WTC11 (cell line): Measurements from ENCODE around the gene GRM7. TPM values are rescaled to one million over a fixed set of nuclear protein-coding genes. Genes with fewer than 3 reads are reported as not detected.

Source experiments
- ATAC-seq: fragments of 200-7000 bp; cut with Tn5 transposase; 2 replicates; pipeline ENCODE4 v1.10.0; 2021; ENCODE audit warnings: mild to moderate bottlenecking, moderate library complexity
- CTCF ChIA-PET: fragments of 300-600 bp; sonication (Branson Sonifier 250); formaldehyde crosslinking; loops from one replicate; lab custom pipeline; 2021; ENCODE audit warnings: antibody characterized with exemption; lab: Charles Lee
- POLR2A ChIA-PET: fragments of 350-600 bp; sonication (Branson Sonifier 250); formaldehyde crosslinking; loops from one replicate; lab custom pipeline; 2021; ENCODE audit warnings: antibody characterized with exemption; lab: Charles Lee
- DNase-seq: peaks from one replicate; pipeline ENCODE4 v3.0.0; 2021; ENCODE audit warnings: low spot score
- H3K27ac Mint-ChIP-seq: 2 replicates; pipeline ENCODE4 v1.8.0; 2021; ENCODE audit warnings: mixed read lengths
- H3K27me3 Mint-ChIP-seq: 2 replicates; pipeline ENCODE4 v1.8.0; 2021; ENCODE audit warnings: low read depth, mild to moderate bottlenecking, moderate library complexity, mixed read lengths
- H3K36me3 Mint-ChIP-seq: 2 replicates; pipeline ENCODE4 v1.8.0; 2021; ENCODE audit warnings: mixed read lengths
- H3K4me1 Mint-ChIP-seq: 2 replicates; pipeline ENCODE4 v1.8.0; 2022; ENCODE audit warnings: mixed read lengths
- H3K4me3 Mint-ChIP-seq: 2 replicates; pipeline ENCODE4 v1.8.0; 2021; ENCODE audit warnings: mild to moderate bottlenecking, moderate library complexity, mixed read lengths
- H3K9me3 Mint-ChIP-seq: 2 replicates; pipeline ENCODE4 v1.8.0; 2021; ENCODE audit warnings: mixed read lengths
- EMX1 ChIP-seq: fragments of 250-450 bp; sonication (Bioruptor Pico); IDR thresholded peaks from 2 replicates; pipeline ENCODE4 v1.8.0; 2021; ENCODE audit warnings: mild to moderate bottlenecking
- FOXK1 ChIP-seq: sonication (generic); formaldehyde crosslinking; IDR thresholded peaks from 2 replicates; pipeline ENCODE4 v1.8.0; 2022; ENCODE audit warnings: mild to moderate bottlenecking, moderate library complexity, missing genetic modification reagents
- FOXP1 ChIP-seq: sonication (generic); formaldehyde crosslinking; IDR thresholded peaks from 2 replicates; pipeline ENCODE4 v1.8.0; 2022; ENCODE audit warnings: missing genetic modification reagents, mild to moderate bottlenecking, moderate library complexity, borderline replicate concordance
- JAZF1 ChIP-seq: fragments of 250-450 bp; sonication (Bioruptor Pico); IDR thresholded peaks from 2 replicates; pipeline ENCODE4 v1.9.0; 2021; ENCODE audit warnings: moderate library complexity, mild to moderate bottlenecking, inconsistent platforms
- NFATC4 ChIP-seq: fragments of 250-450 bp; sonication (Bioruptor Pico); IDR thresholded peaks from 2 replicates; pipeline ENCODE4 v1.9.0; 2021; ENCODE audit warnings: mild to moderate bottlenecking
- NFYB ChIP-seq: sonication (generic); formaldehyde crosslinking; conservative IDR thresholded peaks from 2 replicates; pipeline ENCODE4 v1.8.0; 2022; ENCODE audit warnings: low read depth, missing genetic modification reagents
- NR3C1 ChIP-seq: sonication (generic); formaldehyde crosslinking; conservative IDR thresholded peaks from 2 replicates; pipeline ENCODE4 v1.8.1; 2023; ENCODE audit warnings: low read depth, mild to moderate bottlenecking, missing genetic modification reagents
- RELA ChIP-seq: sonication (generic); formaldehyde crosslinking; IDR thresholded peaks from 2 replicates; pipeline ENCODE4 v1.8.1; 2022; ENCODE audit warnings: missing genetic modification reagents, mild to moderate bottlenecking, borderline replicate concordance
- TCF7 ChIP-seq: sonication (generic); formaldehyde crosslinking; IDR thresholded peaks from 2 replicates; pipeline ENCODE4 v1.8.0; 2022; ENCODE audit warnings: mild to moderate bottlenecking, low read depth, missing genetic modification reagents, moderate library complexity
- ZBTB21 ChIP-seq: sonication (generic); formaldehyde crosslinking; IDR thresholded peaks from 2 replicates; pipeline ENCODE4 v1.8.1; 2023; ENCODE audit warnings: mild to moderate bottlenecking, missing genetic modification reagents, borderline replicate concordance
- ZNF121 ChIP-seq: sonication (generic); formaldehyde crosslinking; IDR thresholded peaks from 2 replicates; pipeline ENCODE4 v1.8.0; 2023; ENCODE audit warnings: missing genetic modification reagents
- ZNF263 ChIP-seq: sonication (generic); formaldehyde crosslinking; IDR thresholded peaks from 2 replicates; pipeline ENCODE4 v1.8.1; 2022; ENCODE audit warnings: low read depth, mild to moderate bottlenecking, moderate library complexity, missing genetic modification reagents
- ZNF317 ChIP-seq: sonication (generic); formaldehyde crosslinking; IDR thresholded peaks from 2 replicates; pipeline ENCODE4 v1.8.1; 2023; ENCODE audit warnings: low read depth, mild to moderate bottlenecking, moderate library complexity, missing genetic modification reagents, borderline replicate concordance
- total RNA-seq: library from RNA; stranded (reverse); gene quantifications from 3 replicates; pipeline ENCODE4 v1.2.3, GENCODE V29; 2021
- TF ChIP-seq, protein P1 (sequence below): sonication (generic); formaldehyde crosslinking; conservative IDR thresholded peaks from 2 replicates; pipeline ENCODE4 v1.8.1; 2023; ENCODE audit warnings: mild to moderate bottlenecking, low read depth, missing genetic modification reagents, moderate library complexity
- TF ChIP-seq, protein P2 (sequence below): sonication (generic); formaldehyde crosslinking; IDR thresholded peaks from 2 replicates; pipeline ENCODE4 v1.8.0; 2023; ENCODE audit warnings: missing genetic modification reagents
- TF ChIP-seq, protein P3 (sequence below): sonication (generic); formaldehyde crosslinking; IDR thresholded peaks from 2 replicates; pipeline ENCODE4 v1.8.0; 2022; ENCODE audit warnings: mild to moderate bottlenecking, missing genetic modification reagents
- TF ChIP-seq, protein P4 (sequence below): sonication (generic); formaldehyde crosslinking; IDR thresholded peaks from 2 replicates; pipeline ENCODE4 v1.8.0; 2023; ENCODE audit warnings: mild to moderate bottlenecking, missing genetic modification reagents

Gene GRM7
- total RNA-seq, 1 experiment from 2014 or later, result 0.42 TPM

DNA sequence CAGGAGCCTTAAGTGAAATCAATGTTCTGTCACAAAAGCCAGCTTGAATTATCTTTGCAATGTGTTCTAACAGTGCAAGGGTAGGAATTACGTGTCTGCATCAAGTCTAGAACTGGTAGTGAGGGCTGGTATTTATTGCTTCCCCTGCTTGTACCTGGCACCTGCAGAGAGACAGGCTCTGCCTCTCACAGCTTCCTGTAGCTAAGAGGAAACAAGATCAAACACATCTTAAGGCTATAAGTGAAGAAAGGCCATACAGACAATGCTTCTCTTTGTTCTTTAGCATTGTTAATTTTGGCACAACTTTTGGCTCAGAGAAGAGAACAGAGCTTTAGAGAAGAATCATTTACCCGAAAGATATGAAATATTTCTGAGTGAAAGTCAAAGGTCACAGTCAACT lies 479.9 kb downstream of the GRM7 start:
- DNase-seq (no peak), ATAC-seq (peak; percentile 43; the same call in 1 of the 2 replicates)
- ChIA-PET CTCF (no interaction called here), POLR2A (no interaction called here)
- H3K9me3 Mint-ChIP-seq, result peaks cover 20% of the 10 kb centered on the region
- H3K4me1 Mint-ChIP-seq, result peaks cover 8% of the 10 kb centered on the region; the same call in 1 of the 2 replicates
- no peak overlapping the region for H3K27ac Mint-ChIP-seq
- H3K27me3 Mint-ChIP-seq, result no peaks in the 10 kb centered on the region
- peaks cover 7% of the 10 kb centered on the region for H3K36me3 Mint-ChIP-seq
- TF ChIP-seq NR3C1 (CRISPR knock-in tag), result no peak
- TF ChIP-seq FOXP1 (CRISPR knock-in tag), result no peak
- TF ChIP-seq NFYB (CRISPR knock-in tag), result no peak
- TF ChIP-seq, protein P1, sequence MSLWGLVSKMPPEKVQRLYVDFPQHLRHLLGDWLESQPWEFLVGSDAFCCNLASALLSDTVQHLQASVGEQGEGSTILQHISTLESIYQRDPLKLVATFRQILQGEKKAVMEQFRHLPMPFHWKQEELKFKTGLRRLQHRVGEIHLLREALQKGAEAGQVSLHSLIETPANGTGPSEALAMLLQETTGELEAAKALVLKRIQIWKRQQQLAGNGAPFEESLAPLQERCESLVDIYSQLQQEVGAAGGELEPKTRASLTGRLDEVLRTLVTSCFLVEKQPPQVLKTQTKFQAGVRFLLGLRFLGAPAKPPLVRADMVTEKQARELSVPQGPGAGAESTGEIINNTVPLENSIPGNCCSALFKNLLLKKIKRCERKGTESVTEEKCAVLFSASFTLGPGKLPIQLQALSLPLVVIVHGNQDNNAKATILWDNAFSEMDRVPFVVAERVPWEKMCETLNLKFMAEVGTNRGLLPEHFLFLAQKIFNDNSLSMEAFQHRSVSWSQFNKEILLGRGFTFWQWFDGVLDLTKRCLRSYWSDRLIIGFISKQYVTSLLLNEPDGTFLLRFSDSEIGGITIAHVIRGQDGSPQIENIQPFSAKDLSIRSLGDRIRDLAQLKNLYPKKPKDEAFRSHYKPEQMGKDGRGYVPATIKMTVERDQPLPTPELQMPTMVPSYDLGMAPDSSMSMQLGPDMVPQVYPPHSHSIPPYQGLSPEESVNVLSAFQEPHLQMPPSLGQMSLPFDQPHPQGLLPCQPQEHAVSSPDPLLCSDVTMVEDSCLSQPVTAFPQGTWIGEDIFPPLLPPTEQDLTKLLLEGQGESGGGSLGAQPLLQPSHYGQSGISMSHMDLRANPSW (CRISPR knock-in tag), result no peak
- no peak for TF ChIP-seq ZNF317
- no peak for TF ChIP-seq TCF7
- no peak for TF ChIP-seq JAZF1
- TF ChIP-seq, protein P2, sequence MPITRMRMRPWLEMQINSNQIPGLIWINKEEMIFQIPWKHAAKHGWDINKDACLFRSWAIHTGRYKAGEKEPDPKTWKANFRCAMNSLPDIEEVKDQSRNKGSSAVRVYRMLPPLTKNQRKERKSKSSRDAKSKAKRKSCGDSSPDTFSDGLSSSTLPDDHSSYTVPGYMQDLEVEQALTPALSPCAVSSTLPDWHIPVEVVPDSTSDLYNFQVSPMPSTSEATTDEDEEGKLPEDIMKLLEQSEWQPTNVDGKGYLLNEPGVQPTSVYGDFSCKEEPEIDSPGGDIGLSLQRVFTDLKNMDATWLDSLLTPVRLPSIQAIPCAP, result no peak
- TF ChIP-seq NFATC4 (CRISPR knock-in tag), result no peak
- TF ChIP-seq ZNF121 (CRISPR knock-in tag), result no peak
- no peak for TF ChIP-seq FOXK1 (CRISPR knock-in tag)
- TF ChIP-seq, protein P3, sequence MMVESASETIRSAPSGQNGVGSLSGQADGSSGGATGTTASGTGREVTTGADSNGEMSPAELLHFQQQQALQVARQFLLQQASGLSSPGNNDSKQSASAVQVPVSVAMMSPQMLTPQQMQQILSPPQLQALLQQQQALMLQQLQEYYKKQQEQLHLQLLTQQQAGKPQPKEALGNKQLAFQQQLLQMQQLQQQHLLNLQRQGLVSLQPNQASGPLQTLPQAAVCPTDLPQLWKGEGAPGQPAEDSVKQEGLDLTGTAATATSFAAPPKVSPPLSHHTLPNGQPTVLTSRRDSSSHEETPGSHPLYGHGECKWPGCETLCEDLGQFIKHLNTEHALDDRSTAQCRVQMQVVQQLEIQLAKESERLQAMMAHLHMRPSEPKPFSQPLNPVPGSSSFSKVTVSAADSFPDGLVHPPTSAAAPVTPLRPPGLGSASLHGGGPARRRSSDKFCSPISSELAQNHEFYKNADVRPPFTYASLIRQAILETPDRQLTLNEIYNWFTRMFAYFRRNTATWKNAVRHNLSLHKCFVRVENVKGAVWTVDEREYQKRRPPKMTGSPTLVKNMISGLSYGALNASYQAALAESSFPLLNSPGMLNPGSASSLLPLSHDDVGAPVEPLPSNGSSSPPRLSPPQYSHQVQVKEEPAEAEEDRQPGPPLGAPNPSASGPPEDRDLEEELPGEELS, result no peak
- TF ChIP-seq RELA (CRISPR knock-in tag), result no peak
- no peak for TF ChIP-seq EMX1
- no peak for TF ChIP-seq ZBTB21
- no peak overlapping the region for H3K4me3 Mint-ChIP-seq

DNA sequence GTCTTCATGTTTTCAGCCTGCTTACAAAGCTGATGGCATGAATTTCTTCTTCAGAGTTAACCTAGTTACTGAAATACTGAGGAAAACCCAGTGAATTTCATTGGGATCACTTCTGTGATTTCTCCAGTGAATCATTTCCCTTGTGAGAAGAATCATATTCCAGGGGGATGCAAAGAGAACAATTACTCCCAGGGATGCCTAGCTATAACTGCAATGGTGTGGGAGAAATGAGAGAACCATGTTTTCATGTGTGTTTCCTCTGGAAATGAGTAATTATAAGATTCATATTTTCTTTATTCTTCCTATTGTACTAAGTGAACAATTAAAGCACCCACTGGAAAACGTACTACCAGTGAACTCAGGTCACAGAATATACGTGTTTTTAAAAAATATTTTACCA lies 485.4 kb downstream of the GRM7 start:
- H3K27me3 Mint-ChIP-seq, result no peaks in the 10 kb centered on the region
- TF ChIP-seq ZNF263 (no peak), JAZF1 (no peak)
- TF ChIP-seq, protein P4, sequence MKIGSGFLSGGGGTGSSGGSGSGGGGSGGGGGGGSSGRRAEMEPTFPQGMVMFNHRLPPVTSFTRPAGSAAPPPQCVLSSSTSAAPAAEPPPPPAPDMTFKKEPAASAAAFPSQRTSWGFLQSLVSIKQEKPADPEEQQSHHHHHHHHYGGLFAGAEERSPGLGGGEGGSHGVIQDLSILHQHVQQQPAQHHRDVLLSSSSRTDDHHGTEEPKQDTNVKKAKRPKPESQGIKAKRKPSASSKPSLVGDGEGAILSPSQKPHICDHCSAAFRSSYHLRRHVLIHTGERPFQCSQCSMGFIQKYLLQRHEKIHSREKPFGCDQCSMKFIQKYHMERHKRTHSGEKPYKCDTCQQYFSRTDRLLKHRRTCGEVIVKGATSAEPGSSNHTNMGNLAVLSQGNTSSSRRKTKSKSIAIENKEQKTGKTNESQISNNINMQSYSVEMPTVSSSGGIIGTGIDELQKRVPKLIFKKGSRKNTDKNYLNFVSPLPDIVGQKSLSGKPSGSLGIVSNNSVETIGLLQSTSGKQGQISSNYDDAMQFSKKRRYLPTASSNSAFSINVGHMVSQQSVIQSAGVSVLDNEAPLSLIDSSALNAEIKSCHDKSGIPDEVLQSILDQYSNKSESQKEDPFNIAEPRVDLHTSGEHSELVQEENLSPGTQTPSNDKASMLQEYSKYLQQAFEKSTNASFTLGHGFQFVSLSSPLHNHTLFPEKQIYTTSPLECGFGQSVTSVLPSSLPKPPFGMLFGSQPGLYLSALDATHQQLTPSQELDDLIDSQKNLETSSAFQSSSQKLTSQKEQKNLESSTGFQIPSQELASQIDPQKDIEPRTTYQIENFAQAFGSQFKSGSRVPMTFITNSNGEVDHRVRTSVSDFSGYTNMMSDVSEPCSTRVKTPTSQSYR, result no peak
- H3K27ac Mint-ChIP-seq, result no peak overlapping the region
- ATAC-seq (no peak), DNase-seq (no peak)
- peaks cover 11% of the 10 kb centered on the region for H3K9me3 Mint-ChIP-seq
- H3K4me3 Mint-ChIP-seq, result no peak overlapping the region
- POLR2A ChIA-PET, result no interaction called here
- CTCF ChIA-PET, result no interaction called here
- no peaks in the 10 kb centered on the region for H3K4me1 Mint-ChIP-seq
- H3K36me3 Mint-ChIP-seq, result no peaks in the 10 kb centered on the region; the same call in 1 of the 2 replicates
